ENCODE measurements around the gene C2orf72. TPM values are rescaled to one million over a fixed set of nuclear protein-coding genes. Genes with fewer than 3 reads are reported as not detected.

The C2orf72 gene
- total RNA-seq, 1 donor from 2014 or later, result 0.25 TPM

GRCh38 chr2:231036578-231037106 lies 681 bp upstream of the C2orf72 start:
- no peaks in the 10 kb centered on the region for H3K27me3 ChIP-seq
- H3K9me3 ChIP-seq, result no peaks in the 10 kb centered on the region
- no peak overlapping the region for H3K4me3 ChIP-seq
- H3K4me1 ChIP-seq, result no peaks in the 10 kb centered on the region
- no peak for TF ChIP-seq POLR2A (IDR thresholded peaks at IDR 0.05)
- no peak for TF ChIP-seq CTCF (IDR thresholded peaks at IDR 0.05)
- no peak for TF ChIP-seq POLR2AphosphoS5 (IDR thresholded peaks at IDR 0.05; ENCODE audit: insufficient read depth in 1 of 2, low read depth in 1 of 2)
- no peak overlapping the region for H3K27ac ChIP-seq
- no peaks in the 10 kb centered on the region for H3K36me3 ChIP-seq
- DNase-seq (ENCODE audit: extremely low spot score in 2 of 2), result no peak
- intact Hi-C loops (cut with DNase I), result no loop called here

GRCh38 chr2:231037731-231038482 lies 584 bp downstream of the C2orf72 start:
- Histone ChIP-seq H3K4me3 (peak overlapping the region; percentile 11 to 44), H3K27me3 (no peaks in the 10 kb centered on the region), H3K9me3 (no peaks in the 10 kb centered on the region), H3K36me3 (no peaks in the 10 kb centered on the region), H3K4me1 (no peaks in the 10 kb centered on the region), H3K27ac (no peak overlapping the region)
- intact Hi-C loops (cut with DNase I), result no loop called here
- no peak for DNase-seq (ENCODE audit: extremely low spot score in 2 of 2)
- no peak for TF ChIP-seq CTCF (IDR thresholded peaks at IDR 0.05)
- no peak for TF ChIP-seq POLR2AphosphoS5 (IDR thresholded peaks at IDR 0.05; ENCODE audit: insufficient read depth in 1 of 2, low read depth in 1 of 2)
- TF ChIP-seq POLR2A (IDR thresholded peaks at IDR 0.05), result no peak

GRCh38 chr2:231038483-231039293 lies 1.4 kb downstream of the C2orf72 start:
- no peaks in the 10 kb centered on the region for H3K4me1 ChIP-seq
- H3K9me3 ChIP-seq, result no peaks in the 10 kb centered on the region
- H3K27me3 ChIP-seq, result no peaks in the 10 kb centered on the region
- no peak overlapping the region for H3K27ac ChIP-seq
- peak overlapping the region in 1 of 2 donors; percentile 31 for H3K4me3 ChIP-seq
- no peak for DNase-seq (ENCODE audit: extremely low spot score in 2 of 2)
- H3K36me3 ChIP-seq, result no peaks in the 10 kb centered on the region
- TF ChIP-seq POLR2AphosphoS5 (IDR thresholded peaks at IDR 0.05; ENCODE audit: insufficient read depth in 1 of 2, low read depth in 1 of 2) (no peak), POLR2A (IDR thresholded peaks at IDR 0.05) (no peak), CTCF (IDR thresholded peaks at IDR 0.05) (no peak)
- intact Hi-C loops (cut with DNase I), result no loop called here

GRCh38 chr2:231039294-231039664 lies 2.0 kb downstream of the C2orf72 start:
- Histone ChIP-seq H3K27me3 (no peaks in the 10 kb centered on the region), H3K4me1 (no peaks in the 10 kb centered on the region), H3K4me3 (no peak overlapping the region), H3K36me3 (no peaks in the 10 kb centered on the region), H3K9me3 (no peaks in the 10 kb centered on the region), H3K27ac (no peak overlapping the region)
- intact Hi-C loops (cut with DNase I), result no loop called here
- TF ChIP-seq CTCF (IDR thresholded peaks at IDR 0.05) (no peak), POLR2A (IDR thresholded peaks at IDR 0.05) (no peak), POLR2AphosphoS5 (IDR thresholded peaks at IDR 0.05; ENCODE audit: insufficient read depth in 1 of 2, low read depth in 1 of 2) (no peak)
- no peak for DNase-seq (ENCODE audit: extremely low spot score in 2 of 2)

All from vagina (tissue), 2 donors.